SK-N-SH (cell line): ENCODE measurements around the gene XIRP1. TPM values are rescaled to one million over a fixed set of nuclear protein-coding genes. Genes with fewer than 3 reads are reported as not detected.

Experiments used
- CTCF ChIA-PET: fragments of 300-600, 350-600 bp; formaldehyde crosslinking; extraction: SDS; loops from one replicate; lab custom pipeline; 2021; lab: Yijun Ruan, JAX
- POLR2A ChIA-PET: fragments of 350-600 bp; sonication (Branson Sonifier 250); formaldehyde crosslinking; extraction: SDS; loops from one replicate; lab custom pipeline; 2020; ENCODE audit warnings: antibody characterized with exemption, inconsistent platforms; lab: Yijun Ruan, JAX
- DNase-seq: peaks from one replicate; pipeline ENCODE4 v3.0.0; 2012
- H2AFZ ChIP-seq: fragments of 200-600 bp; sonication (generic); 2 replicates; pipeline ENCODE4 v1.8.1; 2016; ENCODE audit warnings: antibody characterized with exemption, mild to moderate bottlenecking, low read depth
- H3F3A ChIP-seq: fragments of 200-600 bp; sonication (generic); replicated peaks from 2 replicates; pipeline ENCODE3; 2016; ENCODE audit warnings: antibody characterized with exemption, mild to moderate bottlenecking; ENCODE audit not compliant: insufficient read depth
- H3K27ac ChIP-seq, 2 experiments: fragments of 200-500 bp in 1 of 2; fragments of 200-600 bp in 1 of 2; sonication (Bioruptor generic) in 1 of 2; sonication (generic), shearing (Covaris generic) in 1 of 2; 2 replicates each; pipeline versions ENCODE4 v1.5.1 to v1.6.1; 2014 to 2016; ENCODE audit warnings: low read depth in 2 of 2, inconsistent platforms in 1 of 2, low read length in 1 of 2, mild to moderate bottlenecking in 1 of 2, mixed read lengths in 1 of 2
- H3K27me3 ChIP-seq: fragments of 200-600 bp; sonication (generic), shearing (Covaris generic); 2 replicates; pipeline ENCODE4 v1.6.1; 2016; ENCODE audit warnings: mixed run types; ENCODE audit not compliant: insufficient read depth
- H3K36me3 ChIP-seq, 2 experiments: fragments of 200-500 bp in 1 of 2; fragments of 200-600 bp in 1 of 2; sonication (Bioruptor generic) in 1 of 2; sonication (generic) in 1 of 2; replicated peaks in 1 of 2; 2 replicates each; pipeline versions ENCODE3 to v1.5.1; 2014 to 2016; ENCODE audit warnings: low read length in 1 of 2, mild to moderate bottlenecking in 1 of 2; ENCODE audit not compliant: insufficient read depth in 2 of 2, control insufficient read depth in 1 of 2
- H3K4me1 ChIP-seq, 2 experiments: fragments of 200-500 bp in 1 of 2; fragments of 200-600 bp in 1 of 2; sonication (Bioruptor generic) in 1 of 2; sonication (generic), shearing (Covaris generic) in 1 of 2; 2 replicates each; pipeline versions ENCODE4 v1.5.1 to v1.6.1; 2014 to 2016; ENCODE audit warnings: low read depth in 1 of 2, low read length in 1 of 2, mixed run types in 1 of 2; ENCODE audit not compliant: insufficient read depth in 2 of 2, control insufficient read depth in 1 of 2
- H3K4me2 ChIP-seq: fragments of 200-600 bp; sonication (generic), shearing (Covaris generic); 2 replicates; pipeline ENCODE4 v1.6.1; 2017; ENCODE audit warnings: mixed run types
- H3K4me3 ChIP-seq, 2 experiments: fragments of 200-500 bp in 1 of 2; fragments of 200-600 bp in 1 of 2; sonication (Bioruptor generic) in 1 of 2; sonication (generic), shearing (Covaris generic) in 1 of 2; 2 replicates each; pipeline versions ENCODE4 v1.5.1 to v1.8.1; 2014 to 2016; ENCODE audit warnings: low read depth in 2 of 2, inconsistent platforms in 1 of 2, low read length in 1 of 2, mild to moderate bottlenecking in 1 of 2, mixed read lengths in 1 of 2, moderate library complexity in 1 of 2
- H3K79me2 ChIP-seq: fragments of 200-600 bp; sonication (generic); 2 replicates; pipeline ENCODE4 v1.8.1; 2017; ENCODE audit warnings: mild to moderate bottlenecking; ENCODE audit not compliant: insufficient read depth
- H3K9ac ChIP-seq: fragments of 200-600 bp; sonication (generic); 2 replicates; pipeline ENCODE4 v1.6.1; 2017; ENCODE audit warnings: mixed run types
- H3K9me2 ChIP-seq: fragments of 200-600 bp; sonication (generic); 2 replicates; pipeline ENCODE4 v1.6.1; 2017; ENCODE audit warnings: mixed run types
- H3K9me3 ChIP-seq: fragments of 200-600 bp; sonication (generic); 2 replicates; pipeline ENCODE4 v1.6.1; 2017; ENCODE audit warnings: mixed run types, mild to moderate bottlenecking, moderate library complexity
- H4K20me1 ChIP-seq: fragments of 200-600 bp; sonication (generic); 2 replicates; pipeline ENCODE4 v1.6.1; 2017; ENCODE audit warnings: mild to moderate bottlenecking, mixed run types; ENCODE audit not compliant: insufficient read depth
- ELF1 ChIP-seq: IDR thresholded peaks from 2 replicates; pipeline ENCODE4 v1.4.0; 2012
- FOSL2 ChIP-seq: IDR thresholded peaks from 2 replicates; pipeline ENCODE4 v1.4.0; 2012; ENCODE audit warnings: low read depth, mild to moderate bottlenecking, moderate library complexity, borderline replicate concordance
- GABPA ChIP-seq: IDR thresholded peaks from 2 replicates; pipeline ENCODE4 v1.4.0; 2012; ENCODE audit warnings: low read depth, mild to moderate bottlenecking
- JUND ChIP-seq: IDR thresholded peaks from 2 replicates; pipeline ENCODE4 v1.4.0; 2012
- MEF2A ChIP-seq: IDR thresholded peaks from 2 replicates; pipeline ENCODE4 v1.4.0; 2012; ENCODE audit warnings: low read depth, borderline replicate concordance
- NFIC ChIP-seq: IDR thresholded peaks from 2 replicates; pipeline ENCODE4 v1.4.0; 2012; ENCODE audit warnings: borderline replicate concordance
- RAD21 ChIP-seq: IDR thresholded peaks from 2 replicates; pipeline ENCODE4 v1.6.1; 2012; ENCODE audit warnings: mild to moderate bottlenecking, low read length
- RCOR1 ChIP-seq: fragments of 150-350 bp; IDR thresholded peaks from 2 replicates; pipeline ENCODE4 v1.6.1; 2017; ENCODE audit warnings: antibody characterized with exemption, low read length
- RXRA ChIP-seq: IDR thresholded peaks from 2 replicates; pipeline ENCODE4 v1.4.0; 2012; ENCODE audit warnings: low read depth, mild to moderate bottlenecking, borderline replicate concordance
- TAF1 ChIP-seq: IDR thresholded peaks from 2 replicates; pipeline ENCODE4 v1.6.1; 2012; ENCODE audit warnings: low read depth, mild to moderate bottlenecking, low read length, moderate library complexity, borderline replicate concordance
- TCF12 ChIP-seq: IDR thresholded peaks from 2 replicates; pipeline ENCODE4 v1.4.0; 2012
- WGBS: methylation state at CpG from one replicate; pipeline ENCODE4 v1.1.6; 2017; ENCODE audit warnings: low lambda C conversion rate; 5-methylcytosine and 5-hydroxymethylcytosine counted together
- polyA plus RNA-seq, 3 experiments: library from polyadenylated mRNA; depleted of rRNA; stranded (reverse); fragments of >200 nt; gene quantifications; 2 replicates each; pipeline ENCODE4 v1.2.3, GENCODE V29; 2012
- TF ChIP-seq, protein P1 (sequence below): IDR thresholded peaks from 2 replicates; pipeline ENCODE4 v1.4.0; 2012; ENCODE audit warnings: low read depth, borderline replicate concordance
- TF ChIP-seq, protein P2 (sequence below): fragments of 200-600 bp; sonication (generic); IDR thresholded peaks from 2 replicates; pipeline ENCODE4 v1.6.1; 2017; ENCODE audit warnings: antibody characterized with exemption, mild to moderate bottlenecking, moderate library complexity
- TF ChIP-seq, protein P3 (sequence below): fragments of 150-350 bp; IDR thresholded peaks from 2 replicates; pipeline ENCODE4 v1.6.1; 2017; ENCODE audit warnings: antibody characterized with exemption, low read length, low read depth, borderline replicate concordance
- TF ChIP-seq, protein P4 (sequence below): fragments of 150-350 bp; IDR thresholded peaks from 2 replicates; pipeline ENCODE4 v1.6.1; 2016; ENCODE audit warnings: mild to moderate bottlenecking, low read depth, low read length

XIRP1 gene
- polyA plus RNA-seq, 1 of the 3 experiments (the other 2 are of a cell fraction) = not detected

DNA sequence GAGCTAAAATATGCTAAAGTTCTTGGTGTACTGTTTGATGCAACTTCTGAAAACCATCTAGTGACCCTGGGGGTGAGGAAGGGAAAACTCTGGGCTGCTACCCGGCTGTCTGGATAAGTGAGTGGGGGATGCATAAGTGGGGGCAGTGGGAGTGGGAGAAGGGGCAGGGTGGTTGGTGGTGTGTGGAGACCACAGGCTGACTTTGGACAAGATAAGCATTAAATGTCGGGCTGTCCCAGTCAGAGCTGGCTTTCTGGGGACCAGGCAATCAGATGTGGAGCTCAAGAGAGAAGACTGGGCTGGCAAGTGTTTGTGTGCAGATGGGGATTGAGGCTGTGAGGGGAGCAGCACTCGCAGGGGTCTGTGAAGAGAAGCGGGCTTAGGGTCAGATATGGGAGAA is 11.0 kb upstream of the XIRP1 start:
- POLR2A ChIA-PET = no interaction called here
- Histone ChIP-seq H3K79me2 (no peaks in the 10 kb centered on the region), H3K27ac (no peak overlapping the region), H3K9me2 (no peaks in the 10 kb centered on the region), H3K4me1 (no peaks in the 10 kb centered on the region), H3K4me3 (no peak overlapping the region), H3K36me3 (no peaks in the 10 kb centered on the region), H3K27me3 (peaks cover 28% of the 10 kb centered on the region; the same call in 1 of the 2 replicates), H3F3A (no peaks in the 10 kb centered on the region), H3K9ac (no peak overlapping the region), H3K4me2 (no peak overlapping the region), H2AFZ (no peak overlapping the region), H3K9me3 (no peaks in the 10 kb centered on the region), H4K20me1 (no peaks in the 10 kb centered on the region)
- CTCF ChIA-PET = interaction anchor here (1.7 to 2.2 kb wide), 2 partner anchors 13 to 85 kb away, joined by 9 to 11 read pairs; no protein-coding TSS in a partner anchor
- DNase-seq = no peak
- TF ChIP-seq RCOR1 (no peak), JUND (no peak), RXRA (no peak)
- 13% methylated on average over 4 of the region's 4 CpGs for WGBS

DNA sequence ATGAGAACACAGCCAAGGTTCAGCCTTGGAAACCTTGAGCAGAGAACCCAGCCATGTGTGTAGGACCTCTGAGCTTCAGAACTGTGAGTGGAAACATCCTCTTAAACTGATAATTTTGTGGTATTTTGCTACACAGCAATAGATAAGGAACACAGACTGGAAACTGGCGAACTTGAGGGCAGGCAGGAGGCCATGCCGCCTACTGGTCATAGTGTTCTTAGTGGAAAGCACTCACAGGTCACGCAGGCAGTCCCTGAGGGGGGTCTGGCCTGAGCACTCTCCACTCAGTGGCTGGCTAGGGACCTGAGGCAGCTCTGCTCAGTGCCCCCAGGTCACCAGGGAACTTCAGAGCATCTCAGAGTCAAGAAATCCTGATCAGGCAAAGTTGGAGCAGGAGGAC is 9.7 kb upstream of the XIRP1 start:
- H3K9me2 ChIP-seq = no peaks in the 10 kb centered on the region
- CTCF ChIA-PET = interaction anchor here (0.6 to 3.1 kb wide), 5 partner anchors 12 to 90 kb away, joined by 3 to 15 read pairs (median 4); no protein-coding TSS in a partner anchor
- no peak overlapping the region for H3K9ac ChIP-seq
- no peak overlapping the region for H3K4me3 ChIP-seq
- no peaks in the 10 kb centered on the region for H4K20me1 ChIP-seq
- TF ChIP-seq NFIC = no peak
- no peak for TF ChIP-seq GABPA
- TF ChIP-seq TAF1 = no peak
- TF ChIP-seq, protein P1, sequence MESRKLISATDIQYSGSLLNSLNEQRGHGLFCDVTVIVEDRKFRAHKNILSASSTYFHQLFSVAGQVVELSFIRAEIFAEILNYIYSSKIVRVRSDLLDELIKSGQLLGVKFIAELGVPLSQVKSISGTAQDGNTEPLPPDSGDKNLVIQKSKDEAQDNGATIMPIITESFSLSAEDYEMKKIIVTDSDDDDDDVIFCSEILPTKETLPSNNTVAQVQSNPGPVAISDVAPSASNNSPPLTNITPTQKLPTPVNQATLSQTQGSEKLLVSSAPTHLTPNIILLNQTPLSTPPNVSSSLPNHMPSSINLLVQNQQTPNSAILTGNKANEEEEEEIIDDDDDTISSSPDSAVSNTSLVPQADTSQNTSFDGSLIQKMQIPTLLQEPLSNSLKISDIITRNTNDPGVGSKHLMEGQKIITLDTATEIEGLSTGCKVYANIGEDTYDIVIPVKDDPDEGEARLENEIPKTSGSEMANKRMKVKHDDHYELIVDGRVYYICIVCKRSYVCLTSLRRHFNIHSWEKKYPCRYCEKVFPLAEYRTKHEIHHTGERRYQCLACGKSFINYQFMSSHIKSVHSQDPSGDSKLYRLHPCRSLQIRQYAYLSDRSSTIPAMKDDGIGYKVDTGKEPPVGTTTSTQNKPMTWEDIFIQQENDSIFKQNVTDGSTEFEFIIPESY = no peak
- TF ChIP-seq ELF1 = no peak
- no peak for TF ChIP-seq TCF12
- TF ChIP-seq FOSL2 = no peak
- no peak for TF ChIP-seq MEF2A
- TF ChIP-seq, protein P2, sequence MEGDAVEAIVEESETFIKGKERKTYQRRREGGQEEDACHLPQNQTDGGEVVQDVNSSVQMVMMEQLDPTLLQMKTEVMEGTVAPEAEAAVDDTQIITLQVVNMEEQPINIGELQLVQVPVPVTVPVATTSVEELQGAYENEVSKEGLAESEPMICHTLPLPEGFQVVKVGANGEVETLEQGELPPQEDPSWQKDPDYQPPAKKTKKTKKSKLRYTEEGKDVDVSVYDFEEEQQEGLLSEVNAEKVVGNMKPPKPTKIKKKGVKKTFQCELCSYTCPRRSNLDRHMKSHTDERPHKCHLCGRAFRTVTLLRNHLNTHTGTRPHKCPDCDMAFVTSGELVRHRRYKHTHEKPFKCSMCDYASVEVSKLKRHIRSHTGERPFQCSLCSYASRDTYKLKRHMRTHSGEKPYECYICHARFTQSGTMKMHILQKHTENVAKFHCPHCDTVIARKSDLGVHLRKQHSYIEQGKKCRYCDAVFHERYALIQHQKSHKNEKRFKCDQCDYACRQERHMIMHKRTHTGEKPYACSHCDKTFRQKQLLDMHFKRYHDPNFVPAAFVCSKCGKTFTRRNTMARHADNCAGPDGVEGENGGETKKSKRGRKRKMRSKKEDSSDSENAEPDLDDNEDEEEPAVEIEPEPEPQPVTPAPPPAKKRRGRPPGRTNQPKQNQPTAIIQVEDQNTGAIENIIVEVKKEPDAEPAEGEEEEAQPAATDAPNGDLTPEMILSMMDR = no peak
- TF ChIP-seq, protein P3, sequence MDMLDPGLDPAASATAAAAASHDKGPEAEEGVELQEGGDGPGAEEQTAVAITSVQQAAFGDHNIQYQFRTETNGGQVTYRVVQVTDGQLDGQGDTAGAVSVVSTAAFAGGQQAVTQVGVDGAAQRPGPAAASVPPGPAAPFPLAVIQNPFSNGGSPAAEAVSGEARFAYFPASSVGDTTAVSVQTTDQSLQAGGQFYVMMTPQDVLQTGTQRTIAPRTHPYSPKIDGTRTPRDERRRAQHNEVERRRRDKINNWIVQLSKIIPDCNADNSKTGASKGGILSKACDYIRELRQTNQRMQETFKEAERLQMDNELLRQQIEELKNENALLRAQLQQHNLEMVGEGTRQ = no peak
- TF ChIP-seq, protein P4, sequence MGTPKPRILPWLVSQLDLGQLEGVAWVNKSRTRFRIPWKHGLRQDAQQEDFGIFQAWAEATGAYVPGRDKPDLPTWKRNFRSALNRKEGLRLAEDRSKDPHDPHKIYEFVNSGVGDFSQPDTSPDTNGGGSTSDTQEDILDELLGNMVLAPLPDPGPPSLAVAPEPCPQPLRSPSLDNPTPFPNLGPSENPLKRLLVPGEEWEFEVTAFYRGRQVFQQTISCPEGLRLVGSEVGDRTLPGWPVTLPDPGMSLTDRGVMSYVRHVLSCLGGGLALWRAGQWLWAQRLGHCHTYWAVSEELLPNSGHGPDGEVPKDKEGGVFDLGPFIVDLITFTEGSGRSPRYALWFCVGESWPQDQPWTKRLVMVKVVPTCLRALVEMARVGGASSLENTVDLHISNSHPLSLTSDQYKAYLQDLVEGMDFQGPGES = no peak
- no peak for TF ChIP-seq RAD21
- H3K79me2 ChIP-seq = no peaks in the 10 kb centered on the region
- no peak overlapping the region for H2AFZ ChIP-seq
- POLR2A ChIA-PET = no interaction called here
- peaks cover 28% of the 10 kb centered on the region; the same call in 1 of the 2 replicates for H3K27me3 ChIP-seq
- no peak overlapping the region for H3K4me2 ChIP-seq
- DNase-seq = no peak
- H3K9me3 ChIP-seq = no peaks in the 10 kb centered on the region
- WGBS = 27% methylated on average over 3 of the region's 3 CpGs
- H3F3A ChIP-seq = no peaks in the 10 kb centered on the region
- H3K4me1 ChIP-seq = no peaks in the 10 kb centered on the region
- no peaks in the 10 kb centered on the region for H3K36me3 ChIP-seq
- no peak overlapping the region for H3K27ac ChIP-seq
